H9 (cell line): ENCODE data around the gene PDCD1. TPM values are rescaled to one million over a fixed set of nuclear protein-coding genes. Genes with fewer than 3 reads are reported as not detected.

ENCODE experiments used
- DNase-seq: peaks from one replicate; pipeline ENCODE4 v3.0.0-alpha.2; 2017
- H2AFZ ChIP-seq: one replicate; pipeline ENCODE4 v1.6.1; 2013; ENCODE audit warnings: mild to moderate bottlenecking, low read length, control low read depth, moderate library complexity
- H2AK5ac ChIP-seq: 2 replicates; pipeline ENCODE4 v1.6.1; 2013; ENCODE audit warnings: low read length, control low read depth, mixed read lengths; ENCODE audit not compliant: insufficient read length
- H2BK120ac ChIP-seq: one replicate; pipeline ENCODE4 v1.6.1; 2013; ENCODE audit warnings: low read depth, mild to moderate bottlenecking, low read length, control low read depth, inconsistent platforms; ENCODE audit not compliant: poor library complexity, severe bottlenecking
- H2BK12ac ChIP-seq: 2 replicates; pipeline ENCODE4 v1.6.1; 2013; ENCODE audit warnings: low read length, control low read depth, mixed read lengths, low read depth; ENCODE audit not compliant: insufficient read length
- H2BK15ac ChIP-seq: 2 replicates; pipeline ENCODE4 v1.6.1; 2013; ENCODE audit warnings: low read depth, low read length, control low read depth
- H2BK20ac ChIP-seq: one replicate; pipeline ENCODE4 v1.6.1; 2013; ENCODE audit warnings: low read depth, mild to moderate bottlenecking, low read length, control low read depth, inconsistent platforms; ENCODE audit not compliant: poor library complexity, severe bottlenecking
- H2BK5ac ChIP-seq: 2 replicates; pipeline ENCODE4 v1.6.1; 2013; ENCODE audit warnings: low read length, control low read depth, mixed read lengths; ENCODE audit not compliant: insufficient read length
- H3K14ac ChIP-seq: 2 replicates; pipeline ENCODE4 v1.6.1; 2013; ENCODE audit warnings: low read length, control low read depth; ENCODE audit not compliant: insufficient read depth
- H3K18ac ChIP-seq: 2 replicates; pipeline ENCODE4 v1.6.1; 2013; ENCODE audit warnings: low read depth, mild to moderate bottlenecking, mixed read lengths, low read length, control low read depth; ENCODE audit not compliant: insufficient read length
- H3K23ac ChIP-seq: 2 replicates; pipeline ENCODE4 v1.6.1; 2013; ENCODE audit warnings: low read length, control low read depth, mixed read lengths, low read depth; ENCODE audit not compliant: insufficient read length
- H3K23me2 ChIP-seq: 2 replicates; pipeline ENCODE4 v1.6.1; 2013; ENCODE audit warnings: low read depth, mild to moderate bottlenecking, mixed read lengths, low read length, control low read depth; ENCODE audit not compliant: insufficient read length, poor library complexity, severe bottlenecking
- H3K27ac ChIP-seq: 2 replicates; pipeline ENCODE4 v1.5.1; 2013; ENCODE audit warnings: low read length, control low read depth, mixed read lengths, low read depth; ENCODE audit not compliant: insufficient read length
- H3K27me3 ChIP-seq: 2 replicates; pipeline ENCODE4 v1.6.1; 2013; ENCODE audit warnings: low read length, control low read depth, inconsistent platforms; ENCODE audit not compliant: insufficient read depth
- H3K4ac ChIP-seq: 2 replicates; pipeline ENCODE4 v1.6.1; 2013; ENCODE audit warnings: low read depth, mild to moderate bottlenecking, control low read depth, inconsistent platforms, low read length, moderate library complexity
- H3K4me1 ChIP-seq: 2 replicates; pipeline ENCODE4 v1.6.1; 2013; ENCODE audit warnings: low read length, control low read depth, inconsistent platforms; ENCODE audit not compliant: insufficient read depth
- H3K4me2 ChIP-seq: 2 replicates; pipeline ENCODE4 v1.6.1; 2013; ENCODE audit warnings: low read length, control low read depth, mixed read lengths; ENCODE audit not compliant: insufficient read length, insufficient read depth
- H3K56ac ChIP-seq: 2 replicates; pipeline ENCODE4 v1.6.1; 2013; ENCODE audit warnings: low read depth, mild to moderate bottlenecking, mixed read lengths, low read length, control low read depth; ENCODE audit not compliant: insufficient read length
- H3K79me1 ChIP-seq: 2 replicates; pipeline ENCODE4 v1.6.1; 2013; ENCODE audit warnings: low read depth, mild to moderate bottlenecking, moderate library complexity, low read length, control low read depth, inconsistent platforms; ENCODE audit not compliant: insufficient read depth, poor library complexity, severe bottlenecking
- H3K79me2 ChIP-seq: 2 replicates; pipeline ENCODE4 v1.6.1; 2013; ENCODE audit warnings: low read length, control low read depth, inconsistent platforms; ENCODE audit not compliant: insufficient read depth
- H3K9ac ChIP-seq: 2 replicates; pipeline ENCODE4 v1.6.1; 2013; ENCODE audit warnings: low read length, control low read depth, mixed read lengths; ENCODE audit not compliant: insufficient read length; ENCODE audit errors: extremely low read depth
- H3K9me3 ChIP-seq: one replicate; pipeline ENCODE4 v1.6.1; 2013; ENCODE audit warnings: low read depth, low read length, inconsistent platforms; ENCODE audit not compliant: control insufficient read depth
- H3T11ph ChIP-seq: one replicate; pipeline ENCODE4 v1.6.1; 2013; ENCODE audit warnings: mild to moderate bottlenecking, low read length, control low read depth, inconsistent platforms
- H4K20me1 ChIP-seq: one replicate; pipeline ENCODE4 v1.6.1; 2013; ENCODE audit not compliant: control insufficient read depth, insufficient read length, insufficient read depth
- H4K5ac ChIP-seq: 2 replicates; pipeline ENCODE4 v1.6.1; 2013; ENCODE audit warnings: low read depth, mild to moderate bottlenecking, mixed read lengths, low read length, control low read depth; ENCODE audit not compliant: insufficient read length
- H4K8ac ChIP-seq: replicated peaks from 2 replicates; pipeline ENCODE4 v1.6.1; 2013; ENCODE audit warnings: low read length, control low read depth, mixed read lengths, low read depth; ENCODE audit not compliant: insufficient read length
- H4K91ac ChIP-seq: 2 replicates; pipeline ENCODE4 v1.6.1; 2013; ENCODE audit warnings: low read depth, mild to moderate bottlenecking, moderate library complexity, mixed read lengths, low read length, control low read depth; ENCODE audit not compliant: insufficient read length
- H3K27ac Mint-ChIP-seq, 3 experiments: 2 replicates in 2 of 3; 3 replicates in 1 of 3; pipeline ENCODE4 v1.8.0; 2020 to 2021; ENCODE audit warnings: mixed read lengths in 3 of 3, mild to moderate bottlenecking in 1 of 3, moderate library complexity in 1 of 3
- H3K27me3 Mint-ChIP-seq: 2 replicates; pipeline ENCODE4 v1.8.0; 2021; ENCODE audit warnings: low read depth, mild to moderate bottlenecking, moderate library complexity, mixed read lengths
- H3K36me3 Mint-ChIP-seq, 3 experiments: 2 replicates in 2 of 3; 3 replicates in 1 of 3; pipeline ENCODE4 v1.8.0; 2020 to 2021; ENCODE audit warnings: low read depth in 3 of 3, mixed read lengths in 3 of 3; ENCODE audit not compliant: insufficient read depth in 1 of 3
- H3K4me1 Mint-ChIP-seq, 2 experiments: 2 replicates each; pipeline ENCODE4 v1.8.0; 2020; ENCODE audit warnings: mixed read lengths in 2 of 2
- H3K4me3 Mint-ChIP-seq, 2 experiments: 2 replicates in 1 of 2; 3 replicates in 1 of 2; pipeline ENCODE4 v1.8.0; 2020 to 2021; ENCODE audit warnings: mild to moderate bottlenecking in 2 of 2, mixed read lengths in 2 of 2, moderate library complexity in 1 of 2
- H3K9me3 Mint-ChIP-seq, 2 experiments: 2 replicates in 1 of 2; 3 replicates in 1 of 2; pipeline ENCODE4 v1.8.0; 2020; ENCODE audit warnings: mild to moderate bottlenecking in 2 of 2, mixed read lengths in 2 of 2, moderate library complexity in 1 of 2
- CTCF ChIP-seq: fragments of 200-600 bp; sonication (generic); conservative IDR thresholded peaks from 3 replicates; pipeline ENCODE4 v1.8.0; 2021; ENCODE audit warnings: antibody characterized with exemption, mild to moderate bottlenecking
- WGBS: extraction: QIAGEN DNeasy Blood & Tissue Kit; methylation state at CpG from one replicate; pipeline ENCODE4 v1.1.7; 2013; ENCODE audit warnings: missing lambda C conversion rate, low lambda C conversion rate, mixed read lengths; ENCODE audit not compliant: insufficient read length; ENCODE audit errors: extremely low coverage; 5-methylcytosine and 5-hydroxymethylcytosine counted together
- total RNA-seq: library from RNA; stranded (reverse); gene quantifications from 2 replicates; pipeline ENCODE4 v1.2.1, GENCODE V29; 2021

The PDCD1 gene
- total RNA-seq, 1 experiment from 2014 or later, result 1.6 TPM

GRCh38 chr2:241844066-241844728, 14.5 kb downstream of the PDCD1 start:
- H2BK120ac ChIP-seq, result no peak overlapping the region
- peaks cover 2% of the 10 kb centered on the region; the same call in 1 of the 2 replicates for H3K27me3 ChIP-seq
- no peak overlapping the region for H2BK5ac ChIP-seq
- H3K9me3 ChIP-seq, result no peaks in the 10 kb centered on the region
- no CpG with 5 or more reads among the region's 65 CpGs for WGBS
- H3K4me1 ChIP-seq, result no peaks in the 10 kb centered on the region; the same call in 1 of the 2 replicates
- H3K14ac ChIP-seq, result no peak overlapping the region
- no peak for TF ChIP-seq CTCF
- no peak overlapping the region for H2BK12ac ChIP-seq
- no peaks in the 10 kb centered on the region for H3K79me1 ChIP-seq
- H4K91ac ChIP-seq, result no peak overlapping the region
- no peak overlapping the region for H4K8ac ChIP-seq
- no peak overlapping the region for H2AK5ac ChIP-seq
- no peak overlapping the region for H3K18ac ChIP-seq
- H3K56ac ChIP-seq, result no peak overlapping the region
- no peak overlapping the region for H2AFZ ChIP-seq
- peak overlapping the region; percentile 17 for H3K4me2 ChIP-seq
- H3K79me2 ChIP-seq, result no peaks in the 10 kb centered on the region
- no peak overlapping the region for H3K23ac ChIP-seq
- H3K9ac ChIP-seq, result no peak overlapping the region
- H3K4ac ChIP-seq, result no peak overlapping the region
- peak overlapping the region; percentile 58 to 80 for H3K4me3 Mint-ChIP-seq
- no peak overlapping the region for H3T11ph ChIP-seq
- peaks cover 50% of the 10 kb centered on the region for H3K27me3 Mint-ChIP-seq
- peaks cover 0 to 1% (median 0%) of the 10 kb centered on the region in 3 experiments; a peak in 1 of 7 replicates for H3K36me3 Mint-ChIP-seq
- no peak overlapping the region for H4K5ac ChIP-seq
- no peaks in the 10 kb centered on the region for H4K20me1 ChIP-seq
- no peak overlapping the region for H3K27ac Mint-ChIP-seq
- no peaks in the 10 kb centered on the region for H3K23me2 ChIP-seq
- H2BK20ac ChIP-seq, result no peak overlapping the region
- peaks cover 0 to 4% of the 10 kb centered on the region in 2 experiments; a peak in 1 of 5 replicates for H3K9me3 Mint-ChIP-seq
- H3K4me1 Mint-ChIP-seq, result peaks cover 7 to 29% of the 10 kb centered on the region in 2 experiments
- DNase-seq, result peak; percentile 45
- H3K27ac ChIP-seq, result no peak overlapping the region
- H2BK15ac ChIP-seq, result no peak overlapping the region
